Chondrocyte (in vitro differentiated cells): ENCODE measurements around the gene SLC46A1. TPM values are rescaled to one million over a fixed set of nuclear protein-coding genes. Genes with fewer than 3 reads are reported as not detected.
A peak's percentile ranks its signal among the peaks of the same experiment; 100 is the strongest.

Experiments
- DNase-seq: peaks from one replicate; pipeline ENCODE4 v3.0.0; 2021; ENCODE audit warnings: mixed read lengths, low spot score
- H3K27ac Mint-ChIP-seq: one replicate; pipeline ENCODE4 v1.8.0; 2021; ENCODE audit warnings: mild to moderate bottlenecking, moderate library complexity, mixed read lengths; ENCODE audit not compliant: unreplicated experiment
- H3K27me3 Mint-ChIP-seq: 2 replicates; pipeline ENCODE4 v1.8.0; 2021; ENCODE audit warnings: low read depth, mixed read lengths
- H3K36me3 Mint-ChIP-seq: 2 replicates; pipeline ENCODE4 v1.8.0; 2021; ENCODE audit warnings: low read depth, mixed read lengths
- H3K4me1 Mint-ChIP-seq: 2 replicates; pipeline ENCODE4 v1.8.0; 2021; ENCODE audit warnings: low read depth, mild to moderate bottlenecking, mixed read lengths
- H3K4me3 Mint-ChIP-seq: one replicate; pipeline ENCODE4 v1.8.0; 2021; ENCODE audit warnings: mild to moderate bottlenecking, moderate library complexity, mixed read lengths; ENCODE audit not compliant: unreplicated experiment
- H3K9me3 Mint-ChIP-seq: 2 replicates; pipeline ENCODE4 v1.8.0; 2021; ENCODE audit warnings: low read depth, mixed read lengths
- CTCF ChIP-seq: fragments of 200-600 bp; sonication (generic); IDR thresholded peaks from 2 replicates; pipeline ENCODE4 v1.5.0; 2021; ENCODE audit warnings: antibody characterized with exemption, mild to moderate bottlenecking, moderate library complexity
- total RNA-seq: library from RNA; stranded (reverse); gene quantifications from 3 replicates; pipeline ENCODE4 v1.2.1, GENCODE V29; 2021

Gene SLC46A1
- total RNA-seq, 1 donor from 2014 or later: 12.7 TPM

DNA sequence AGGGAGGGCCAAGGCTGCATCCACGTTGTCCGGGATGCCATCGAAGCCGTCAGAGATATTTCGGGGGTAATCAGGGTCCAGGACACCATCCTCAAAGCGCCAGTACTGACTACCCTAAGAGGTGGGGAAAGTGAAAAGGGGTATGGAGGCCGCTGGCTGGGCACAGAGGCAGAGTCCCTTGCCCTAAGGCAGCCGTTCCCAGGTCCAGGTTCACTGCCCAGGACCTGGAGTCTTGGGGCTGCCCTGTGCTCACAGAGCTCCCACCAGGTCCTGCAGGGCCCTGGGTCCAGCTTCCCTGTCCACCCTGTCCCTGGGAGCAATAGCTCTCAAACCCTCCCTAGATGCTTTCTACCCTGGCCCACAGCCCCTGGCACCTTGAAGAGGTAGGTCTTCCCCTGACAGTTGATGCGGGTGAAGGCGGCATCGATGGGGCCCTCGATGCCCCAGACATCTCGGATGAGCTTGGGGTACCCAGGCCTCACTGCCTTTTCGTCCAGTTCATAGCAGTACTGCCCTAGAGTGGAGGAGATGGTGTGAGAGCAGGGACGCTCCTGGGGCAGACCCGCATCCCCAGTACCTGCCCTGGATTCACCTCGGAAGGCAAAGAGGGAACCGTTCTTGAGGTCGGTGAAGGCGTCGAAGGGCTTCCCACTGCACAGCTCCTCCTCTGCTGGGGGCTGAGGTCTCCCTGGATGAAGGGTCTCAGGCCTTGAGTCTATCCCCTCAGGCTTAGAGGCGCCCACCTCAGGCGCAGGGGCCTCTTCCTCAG is 36.9 kb downstream of the SLC46A1 start:
- peaks cover 33% of the 10 kb centered on the region for H3K4me1 Mint-ChIP-seq
- no peaks in the 10 kb centered on the region for H3K36me3 Mint-ChIP-seq
- no peak overlapping the region for H3K4me3 Mint-ChIP-seq
- DNase-seq: no peak
- H3K27me3 Mint-ChIP-seq: no peaks in the 10 kb centered on the region
- TF ChIP-seq CTCF: no peak
- H3K27ac Mint-ChIP-seq: no peak overlapping the region
- no peaks in the 10 kb centered on the region for H3K9me3 Mint-ChIP-seq

DNA sequence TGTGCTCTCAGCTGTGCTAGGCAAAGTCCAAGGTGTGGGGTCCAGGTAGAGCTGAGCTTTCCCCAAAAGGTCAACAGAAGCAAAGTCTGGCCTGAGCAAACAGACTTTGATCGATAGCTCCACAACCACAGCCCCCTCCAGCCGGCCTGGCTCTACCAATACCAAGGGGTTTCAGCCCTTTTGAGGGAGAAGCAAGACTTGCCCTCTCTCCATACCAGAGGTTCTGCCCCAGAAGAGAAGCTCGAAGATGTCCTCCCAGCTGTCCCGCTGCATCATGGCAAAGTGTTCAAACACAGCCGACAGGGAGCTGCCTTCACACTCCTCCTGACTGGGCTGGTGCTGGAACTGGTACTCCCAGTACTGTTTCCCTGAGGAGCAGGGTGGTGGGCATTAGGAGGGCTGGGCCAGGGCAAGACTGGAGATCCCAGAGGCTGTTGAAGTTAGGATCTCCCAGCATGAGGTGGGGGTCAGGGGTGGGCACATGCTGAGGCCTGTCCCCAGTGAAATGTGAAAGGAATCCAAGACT is 37.6 kb downstream of the SLC46A1 start:
- no peaks in the 10 kb centered on the region for H3K36me3 Mint-ChIP-seq
- H3K4me1 Mint-ChIP-seq: peaks cover 27% of the 10 kb centered on the region
- H3K9me3 Mint-ChIP-seq: no peaks in the 10 kb centered on the region
- no peak overlapping the region for H3K4me3 Mint-ChIP-seq
- peak; percentile 68 for DNase-seq
- TF ChIP-seq CTCF: no peak
- no peak overlapping the region for H3K27ac Mint-ChIP-seq
- H3K27me3 Mint-ChIP-seq: no peaks in the 10 kb centered on the region

- Mint-ChIP-seq H3K27ac (no peak overlapping the region), H3K27me3 (no peaks in the 10 kb centered on the region), H3K4me1 (peaks cover 21% of the 10 kb centered on the region), H3K9me3 (no peaks in the 10 kb centered on the region), H3K36me3 (no peaks in the 10 kb centered on the region), H3K4me3 (no peak overlapping the region)
- TF ChIP-seq CTCF: no peak
- peak; percentile 81 for DNase-seq
These were observed 38.2 kb downstream of the SLC46A1 start for GRCh38 chr17:28367641-28368305.

DNA sequence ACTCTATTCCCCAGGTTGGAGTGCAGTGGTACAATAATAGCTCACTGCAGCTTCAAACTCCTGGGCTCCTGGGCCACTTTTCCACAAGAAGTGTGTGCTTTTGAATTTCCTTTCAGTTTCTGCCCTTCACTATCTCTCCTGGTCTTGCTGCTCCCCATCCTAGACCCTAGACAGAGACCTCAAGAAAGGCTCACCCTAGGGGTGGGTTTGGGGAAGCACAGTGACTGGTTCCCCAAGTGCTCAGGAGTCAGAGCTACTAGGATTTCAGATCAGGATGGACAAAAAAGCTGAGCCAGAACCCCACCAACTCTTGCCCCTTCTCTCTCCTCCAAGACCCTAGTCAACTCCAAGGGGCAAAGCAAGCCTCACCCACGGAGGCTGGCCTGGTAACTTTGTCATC is 39.4 kb downstream of the SLC46A1 start:
- H3K4me3 Mint-ChIP-seq: no peak overlapping the region
- H3K4me1 Mint-ChIP-seq: peaks cover 16% of the 10 kb centered on the region
- TF ChIP-seq CTCF: peak; percentile 16
- H3K36me3 Mint-ChIP-seq: no peaks in the 10 kb centered on the region
- peak; percentile 35 for DNase-seq
- H3K27ac Mint-ChIP-seq: no peak overlapping the region
- H3K27me3 Mint-ChIP-seq: no peaks in the 10 kb centered on the region
- no peaks in the 10 kb centered on the region for H3K9me3 Mint-ChIP-seq

GRCh38 chr17:28365487-28365886 is 40.5 kb downstream of the SLC46A1 start:
- Mint-ChIP-seq H3K9me3 (no peaks in the 10 kb centered on the region), H3K27me3 (no peaks in the 10 kb centered on the region), H3K36me3 (peaks cover 6% of the 10 kb centered on the region), H3K27ac (no peak overlapping the region), H3K4me3 (no peak overlapping the region), H3K4me1 (peaks cover 8% of the 10 kb centered on the region)
- no peak for TF ChIP-seq CTCF
- peak; percentile 44 for DNase-seq
